Left cardiac atrium (tissue), 4 donors: Measurements from ENCODE around the gene MSN. TPM values are rescaled to one million over a fixed set of nuclear protein-coding genes. Genes with fewer than 3 reads are reported as not detected.

Experiments
- ATAC-seq, 2 donors: fragments of 200-7000 bp; cut with Tn5 transposase; one replicate each; pipeline ENCODE4 v1.9.1; 2020; ENCODE audit warnings: mild to moderate bottlenecking in 2 of 2, moderate library complexity in 2 of 2
- DNase-seq: peaks from one replicate; pipeline ENCODE4 v3.0.0-alpha.2; 2020
- intact Hi-C, 2 donors: fragments of 100-400 bp; cut with DNase I; formaldehyde crosslinking; loops; one replicate each; pipeline versions ENCODE4 v1.14.1 to v1.15.1; 2022 to 2023
- total RNA-seq, 2 donors: library from RNA; stranded (reverse); fragmentation: NEBNext Ultra II Directional; extraction: Animal tissue kit (Norgen Biotek cat#: 25700); gene quantifications; one replicate each; pipeline ENCODE4 v1.2.1, GENCODE V29; 2021
- donor health status: DM: no; HTN: yes; CAD: no.
- donor health status: DM: no; HTN: yes; CAD: no; lungs with severe emphysema.
- donor health status: DM: yes; HTN: yes; CAD: no.
- donor health status: Dilated cardiomyopathy.

The MSN gene
- total RNA-seq, 2 donors from 2014 or later: 139 to 245 TPM

- intact Hi-C loops: loop anchor here in 1 of 2 donors (5.0 kb wide), 2 partner anchors 34 to 66 kb away; no protein-coding TSS in a partner anchor
- ATAC-seq: peak; percentile 78 to 84
These were observed 1.2 kb downstream of the MSN start for GRCh38 chrX:65668377-65669310.

GRCh38 chrX:65671286-65671685 lies 3.8 kb downstream of the MSN start:
- intact Hi-C loops: no loop called here
- DNase-seq (no peak), ATAC-seq (no peak)

More at GRCh38 chrX:65668377-65669310, 1.2 kb downstream of the MSN start:
- peak; percentile 70 for DNase-seq

DNA sequence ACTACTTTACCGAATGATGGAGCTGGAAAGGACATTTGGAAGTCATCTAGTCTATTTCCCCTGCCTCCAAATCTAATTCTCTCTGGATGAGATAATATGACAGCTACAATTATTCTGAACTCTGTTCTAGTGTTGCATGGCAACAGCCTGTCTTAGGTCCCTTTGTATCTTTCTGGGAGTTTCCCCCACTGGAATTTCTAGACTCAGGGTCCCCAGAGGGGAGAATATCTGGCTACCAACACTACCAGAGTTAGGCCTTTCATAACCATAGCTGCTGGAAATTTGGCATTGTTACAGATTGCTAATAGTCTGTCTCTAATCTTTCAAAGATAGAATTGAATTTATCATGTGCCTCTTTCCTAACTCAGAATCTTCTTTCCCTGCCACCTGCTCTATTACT lies 4.5 kb downstream of the MSN start:
- ATAC-seq: no peak
- intact Hi-C loops: no loop called here

GRCh38 chrX:65673857-65674203 lies 6.4 kb downstream of the MSN start:
- intact Hi-C loops: no loop called here
- ATAC-seq: peak; percentile 5 to 34
- no peak for DNase-seq

More for the DNA sequence above, 4.5 kb downstream of the MSN start:
- DNase-seq: no peak

DNA sequence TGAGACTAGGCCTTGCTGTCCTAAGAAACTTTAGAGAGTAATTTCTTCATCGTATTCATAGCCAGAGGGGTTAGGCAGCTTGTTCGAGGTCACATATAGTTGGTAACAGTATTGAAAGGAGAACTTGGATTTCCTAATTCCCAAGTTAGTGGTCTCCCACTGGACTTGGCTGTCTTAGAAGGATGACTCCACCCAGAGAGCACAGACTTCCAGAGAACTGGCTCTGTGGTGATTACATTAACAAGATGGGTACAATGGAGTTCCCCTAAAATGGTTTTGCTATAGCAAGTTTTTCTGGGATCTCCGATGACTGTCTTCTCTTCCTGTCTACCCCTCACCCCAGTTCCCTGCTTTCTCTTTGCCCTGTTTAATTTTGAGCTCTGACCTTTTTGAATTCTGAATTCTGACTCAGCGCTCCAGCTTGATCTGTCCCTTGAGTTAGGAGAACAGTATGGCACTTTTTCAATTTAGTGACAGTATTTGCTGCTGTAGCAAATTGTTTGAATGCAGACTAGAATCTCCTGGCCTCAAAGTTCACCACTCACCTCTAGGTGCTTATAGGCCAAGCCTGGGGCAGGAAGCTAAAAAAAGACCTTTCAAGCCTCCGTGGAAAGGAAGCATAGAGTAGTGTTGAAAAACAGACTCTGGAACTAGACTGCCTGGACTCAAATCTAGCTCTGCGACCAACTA lies 6.9 kb downstream of the MSN start:
- no peak for DNase-seq
- intact Hi-C loops: no loop called here
- peak in 1 of 2 donors; percentile 10 for ATAC-seq

DNA sequence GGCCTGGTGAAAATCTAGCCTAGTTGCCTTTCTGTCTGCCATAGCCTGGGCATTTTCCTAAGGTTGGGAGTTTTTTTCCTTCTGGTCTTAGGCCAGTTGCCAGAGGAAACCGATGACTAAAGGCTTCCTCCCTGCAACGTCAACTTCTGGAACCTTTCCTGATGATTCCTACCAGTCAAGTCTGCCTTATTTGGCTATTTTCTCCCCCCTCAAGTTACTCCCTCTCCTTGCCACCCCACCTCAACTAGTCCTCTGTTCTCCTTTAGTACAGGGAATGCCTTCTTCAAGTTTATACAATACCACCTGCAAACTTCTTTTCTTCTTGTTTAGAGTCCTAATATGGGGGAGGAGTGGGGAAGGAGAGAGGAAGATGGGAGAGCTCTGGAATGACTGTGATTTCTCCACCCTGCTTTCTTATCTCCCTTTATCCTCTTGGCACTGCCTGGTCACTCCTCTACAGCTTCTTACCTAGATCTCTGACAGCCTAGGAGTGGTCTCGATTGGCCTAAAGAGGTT lies 10.6 kb downstream of the MSN start:
- peak; percentile 50 for DNase-seq
- ATAC-seq: peak; percentile 51 to 70
- intact Hi-C loops: no loop called here

DNA sequence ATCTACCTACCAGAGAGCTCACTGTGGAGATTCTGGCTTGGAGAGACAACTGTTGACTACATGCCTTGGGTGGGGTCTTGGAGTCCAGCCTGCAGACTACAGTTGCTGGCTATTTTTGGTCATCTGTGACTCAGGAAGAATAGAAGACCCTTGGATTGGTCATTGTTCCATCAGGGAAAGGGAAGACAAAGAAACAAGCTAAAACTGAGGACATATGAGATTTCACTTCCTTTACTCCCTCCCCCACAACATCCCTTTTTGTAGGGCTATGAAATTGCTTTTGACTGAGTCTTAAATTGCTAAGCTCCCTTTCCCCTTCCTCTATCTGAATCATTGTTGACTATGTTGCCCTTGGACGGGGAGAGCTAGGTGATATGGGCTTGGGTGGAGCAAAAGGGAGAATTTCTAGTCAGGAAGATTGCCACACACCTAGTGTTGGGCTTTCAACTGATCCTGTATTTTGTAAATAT lies 11.7 kb downstream of the MSN start:
- ATAC-seq: peak; percentile 28 to 70
- intact Hi-C loops: no loop called here
- DNase-seq: no peak

- ATAC-seq (no peak), DNase-seq (no peak)
- intact Hi-C loops: no loop called here
These were observed 14.4 kb downstream of the MSN start for GRCh38 chrX:65681810-65682209.

GRCh38 chrX:65685112-65685511 lies 17.7 kb downstream of the MSN start:
- ATAC-seq: no peak
- intact Hi-C loops: no loop called here
- no peak for DNase-seq

- ATAC-seq (no peak), DNase-seq (no peak)
- intact Hi-C loops: no loop called here
These were observed 18.8 kb downstream of the MSN start for GRCh38 chrX:65686236-65686635.

GRCh38 chrX:65687367-65687766 lies 19.9 kb downstream of the MSN start:
- ATAC-seq (no peak), DNase-seq (no peak)
- intact Hi-C loops: no loop called here

GRCh38 chrX:65688403-65688871 lies 21.0 kb downstream of the MSN start:
- intact Hi-C loops: no loop called here
- DNase-seq: no peak

GRCh38 chrX:65689377-65689776 lies 21.9 kb downstream of the MSN start:
- intact Hi-C loops: no loop called here
- DNase-seq: no peak
- ATAC-seq: no peak

More at GRCh38 chrX:65688403-65688871, 21.0 kb downstream of the MSN start:
- ATAC-seq: peak in 1 of 2 donors; percentile 47

GRCh38 chrX:65690057-65690855 lies 22.8 kb downstream of the MSN start:
- DNase-seq: peak; percentile 40
- intact Hi-C loops: no loop called here
- peak; percentile 60 to 79 for ATAC-seq

DNA sequence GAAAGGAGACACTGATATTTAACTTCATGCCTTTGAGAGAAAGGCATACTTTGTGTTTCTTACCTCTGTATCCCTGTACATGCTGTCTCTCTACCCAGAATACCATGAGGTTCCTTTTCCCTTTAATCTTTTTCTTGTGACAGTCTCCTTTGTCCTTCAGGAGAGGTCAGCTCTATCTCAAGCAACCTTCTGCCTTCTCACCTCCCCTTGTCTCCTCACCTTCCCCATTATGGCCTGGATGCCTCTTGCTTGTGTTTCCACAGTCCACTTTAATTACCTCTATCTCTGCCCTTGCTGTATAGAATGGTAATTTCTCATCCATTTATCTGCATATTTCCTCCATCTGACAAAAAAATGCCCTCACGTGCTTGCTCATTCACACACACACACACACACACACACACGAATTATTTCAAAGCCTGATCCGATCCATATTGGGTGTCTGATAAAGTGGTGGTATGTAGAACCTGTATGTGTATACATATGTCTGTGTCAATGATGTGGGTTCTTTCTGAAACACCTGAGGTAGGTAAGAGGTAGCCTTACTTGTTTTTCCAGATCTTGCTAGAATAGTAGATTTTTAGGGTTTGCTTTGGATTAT lies 28.5 kb downstream of the MSN start:
- intact Hi-C loops: no loop called here
- DNase-seq (no peak), ATAC-seq (no peak)

GRCh38 chrX:65696613-65697012 lies 29.2 kb downstream of the MSN start:
- intact Hi-C loops: no loop called here
- ATAC-seq (no peak), DNase-seq (no peak)

DNA sequence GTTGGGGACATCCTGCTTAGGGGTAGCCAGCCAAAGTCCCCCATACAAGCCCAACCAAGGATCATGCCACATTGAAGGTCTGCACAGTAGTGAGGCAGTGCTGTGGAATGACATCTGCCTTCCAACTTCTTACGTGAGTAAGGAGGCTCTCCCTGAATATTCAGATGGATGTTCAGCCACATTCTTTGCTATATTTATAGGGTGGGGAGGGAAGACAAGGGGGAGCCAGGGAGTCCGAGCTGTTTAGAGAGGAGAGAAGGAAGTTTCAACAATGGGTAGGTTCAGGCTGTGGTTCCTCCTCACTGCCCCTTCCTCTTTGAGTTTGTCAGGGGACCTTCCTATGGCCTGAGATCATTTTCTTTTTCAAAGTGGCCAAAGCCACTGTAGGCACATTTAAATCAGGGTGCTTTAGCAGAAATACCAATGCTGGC lies 29.8 kb downstream of the MSN start:
- intact Hi-C loops: no loop called here

DNA sequence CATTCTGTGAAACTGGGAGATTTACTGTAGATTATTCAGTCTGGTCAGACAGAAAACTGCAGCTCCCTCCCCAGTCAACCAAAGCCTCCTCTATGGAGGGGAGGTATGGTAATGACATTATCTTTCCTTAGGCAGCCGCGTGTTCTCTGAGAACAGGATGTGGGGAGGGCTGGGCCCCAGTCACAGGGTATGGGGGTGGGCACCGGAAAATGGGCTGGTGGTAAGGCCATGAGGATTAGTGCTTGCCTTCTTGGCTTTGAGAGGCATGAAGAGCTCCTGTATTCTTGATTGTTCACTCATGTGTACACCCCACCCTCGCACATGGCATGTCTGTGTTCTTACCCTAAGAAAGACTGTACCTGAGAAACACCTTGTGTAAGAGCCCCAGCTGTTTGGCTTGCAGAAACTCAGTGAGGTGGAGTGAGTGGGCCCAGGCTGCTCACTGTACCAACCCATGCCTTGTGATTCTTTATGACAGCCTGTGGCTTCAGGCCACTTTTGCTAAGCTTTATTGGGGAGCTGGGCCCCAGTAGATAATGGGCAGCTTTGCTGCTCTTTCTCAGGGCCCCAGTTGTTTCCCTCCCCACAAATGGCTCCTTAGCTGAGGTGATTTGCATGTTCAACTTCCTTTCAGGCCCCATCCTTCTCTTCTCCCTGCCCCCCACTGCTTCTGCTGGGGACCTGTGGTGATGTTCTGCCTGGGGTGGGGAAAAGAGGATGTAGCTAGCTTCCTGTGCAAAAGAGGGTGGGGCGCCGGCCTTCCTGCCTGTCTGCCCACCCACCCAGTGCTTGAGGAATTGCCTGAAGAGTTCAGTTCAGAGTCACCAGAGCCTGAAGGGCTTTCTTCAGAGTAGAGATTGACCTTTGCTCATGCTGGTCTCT lies 30.7 kb downstream of the MSN start:
- intact Hi-C loops: no loop called here
- ATAC-seq (peak; percentile 63 to 65), DNase-seq (peak; percentile 72)

More for the DNA sequence above, 29.8 kb downstream of the MSN start:
- DNase-seq (no peak), ATAC-seq (peak; percentile 12 to 37)
